GM19328 (cell line): ENCODE measurements around the gene MBTD1.
A peak's percentile ranks its signal among the peaks of the same experiment; 100 is the strongest.
"Not testable (repeated sequence)": the region's sequence is repeated elsewhere in the genome, so short reads cannot be mapped to it uniquely, and the experiment has no call there.

Experiments
- ATAC-seq: cut with Tn5 transposase; IDR thresholded peaks from one replicate; pipeline ENCODE4 v1.9.1; 2021; ENCODE audit warnings: mild to moderate bottlenecking, moderate library complexity; ENCODE audit not compliant: unreplicated experiment

Gene MBTD1

DNA sequence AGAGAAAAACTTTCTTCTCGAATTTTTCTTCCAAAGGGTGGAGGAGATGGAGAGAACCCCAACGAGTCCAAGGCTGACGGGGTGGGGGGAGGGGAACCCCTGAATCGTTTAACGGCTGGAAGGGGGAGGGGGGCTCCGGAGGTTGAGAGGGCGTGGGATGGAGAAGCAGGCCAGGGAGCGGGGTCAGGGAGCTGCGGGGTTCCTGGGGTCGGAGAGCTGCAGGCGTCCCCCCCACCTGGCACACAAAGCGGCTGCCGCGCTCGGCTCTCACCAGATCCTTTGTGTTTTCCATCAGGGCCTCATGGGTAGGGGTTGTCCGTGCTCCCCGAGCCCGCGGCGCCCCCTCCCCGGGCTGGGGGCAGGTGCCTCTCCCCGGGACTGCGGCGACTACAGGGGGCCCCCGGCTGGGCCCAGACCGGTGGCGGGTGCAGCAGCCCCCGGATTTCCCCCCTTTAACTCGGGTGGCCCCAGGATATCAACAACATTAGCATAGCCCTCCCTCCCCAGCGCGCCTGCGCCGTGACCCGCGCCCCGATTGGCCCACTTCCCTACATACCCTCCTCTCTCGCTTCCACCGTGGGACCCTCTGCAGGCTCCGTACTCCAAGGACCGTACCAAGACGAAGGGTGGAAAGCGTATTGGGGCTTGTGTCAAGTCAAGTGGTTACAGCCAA lies at the start of gene MBTD1:
Gene MBTD1, minus strand, starts transcription at position 486 of the 673 bp plus-strand sequence. CDS start 34,888 bp downstream, outside the sequence.
- peak; percentile 75 for ATAC-seq

DNA sequence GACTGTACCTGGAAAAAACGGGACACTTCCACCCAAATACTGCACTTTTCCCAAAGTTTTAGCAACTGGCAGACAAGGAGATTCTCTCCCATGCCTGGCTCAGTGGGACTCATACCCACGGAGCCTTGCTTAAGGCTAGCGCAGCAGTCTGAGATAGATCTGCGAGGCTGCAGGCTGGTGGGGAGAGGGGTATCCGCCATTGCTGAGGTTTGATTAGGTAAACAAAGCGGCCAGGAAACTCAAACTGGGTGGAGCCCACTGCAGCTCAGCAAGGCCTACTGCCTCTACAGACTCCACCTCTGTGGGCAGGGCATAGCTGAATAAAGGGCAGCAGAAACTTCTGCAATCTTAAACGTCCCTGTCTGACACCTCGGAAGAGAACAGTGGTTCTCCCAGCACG lies 45.3 kb upstream of the MBTD1 start:
- no peak for ATAC-seq

DNA sequence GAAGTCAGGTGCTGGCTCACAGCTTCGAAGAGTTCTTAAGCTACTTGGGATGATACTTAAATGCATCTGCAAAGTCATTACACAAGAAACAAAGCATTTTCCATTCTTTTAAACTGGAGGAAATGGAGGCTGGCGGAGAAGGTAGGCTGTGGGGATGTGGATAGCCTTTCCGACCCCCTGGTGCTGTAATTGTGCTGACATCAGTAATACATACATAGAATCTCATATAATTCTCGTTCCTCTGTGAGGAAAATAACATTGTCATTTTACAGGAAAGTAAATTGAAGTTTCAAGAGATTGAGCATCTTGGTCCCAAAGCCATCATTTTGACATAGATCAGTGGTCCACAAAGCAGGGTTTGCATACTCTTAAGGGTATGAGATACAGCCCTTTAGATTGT lies 40.0 kb upstream of the MBTD1 start:
- ATAC-seq, result no peak

DNA sequence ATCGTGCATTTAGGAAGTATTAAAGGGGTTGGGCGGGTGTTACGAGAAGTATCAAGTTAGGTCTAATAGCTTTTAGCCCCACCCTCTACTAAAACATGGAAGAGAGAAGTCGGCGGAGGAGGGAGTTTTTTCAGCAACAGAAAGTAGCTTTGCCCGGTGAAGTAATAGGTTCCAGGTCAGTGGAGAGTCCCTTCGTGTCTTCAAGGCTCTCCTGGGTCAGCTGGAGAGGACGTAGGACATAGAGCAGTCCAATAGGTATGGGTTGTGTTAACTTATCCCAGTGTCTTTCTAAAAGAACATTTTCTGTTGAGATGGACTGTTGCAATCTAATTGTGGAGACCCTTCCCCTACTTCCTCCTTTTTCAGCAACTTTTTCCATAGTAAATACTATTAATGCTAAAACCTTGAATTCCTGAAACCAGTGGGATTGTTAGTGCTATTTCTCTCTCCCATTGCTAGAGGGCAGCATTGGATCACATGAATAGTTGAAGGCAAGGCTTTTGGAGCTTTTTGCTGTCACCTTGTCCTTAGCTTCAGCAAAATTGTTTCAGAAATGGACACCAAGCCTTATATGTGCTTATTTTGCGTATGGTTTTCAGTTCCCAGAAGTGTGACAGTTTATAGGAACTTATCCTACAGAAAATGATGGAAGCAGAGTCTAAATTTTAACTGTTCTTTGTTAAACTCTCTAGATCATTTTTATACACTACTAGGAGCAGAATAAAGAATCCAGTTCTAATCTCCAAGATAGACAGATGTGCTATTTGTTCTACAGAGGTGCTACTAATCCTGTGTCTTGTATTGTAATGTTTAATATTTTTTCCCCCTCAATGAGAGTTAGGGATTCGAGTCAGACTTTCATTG lies 38.9 kb upstream of the MBTD1 start:
- ATAC-seq, result no peak

DNA sequence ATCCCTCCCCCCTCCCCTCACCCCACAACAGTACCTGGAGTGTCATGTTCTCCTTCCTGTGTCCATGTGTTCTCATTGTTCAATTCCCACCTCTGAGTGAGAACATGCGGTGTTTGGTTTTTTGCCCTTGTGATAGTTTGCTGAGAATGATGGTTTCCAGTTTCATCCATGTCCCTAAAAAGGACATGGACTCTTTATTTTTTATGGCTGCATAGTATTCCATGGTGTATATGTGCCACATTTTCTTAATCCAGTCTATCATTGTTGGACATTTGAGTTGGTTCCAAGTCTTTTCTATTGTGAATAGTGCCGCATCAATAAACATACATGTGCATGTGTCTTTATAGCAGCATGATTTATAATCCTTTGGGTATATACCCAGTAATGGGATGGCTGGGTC lies 34.5 kb upstream of the MBTD1 start:
- ATAC-seq, result not testable (repeated sequence)

DNA sequence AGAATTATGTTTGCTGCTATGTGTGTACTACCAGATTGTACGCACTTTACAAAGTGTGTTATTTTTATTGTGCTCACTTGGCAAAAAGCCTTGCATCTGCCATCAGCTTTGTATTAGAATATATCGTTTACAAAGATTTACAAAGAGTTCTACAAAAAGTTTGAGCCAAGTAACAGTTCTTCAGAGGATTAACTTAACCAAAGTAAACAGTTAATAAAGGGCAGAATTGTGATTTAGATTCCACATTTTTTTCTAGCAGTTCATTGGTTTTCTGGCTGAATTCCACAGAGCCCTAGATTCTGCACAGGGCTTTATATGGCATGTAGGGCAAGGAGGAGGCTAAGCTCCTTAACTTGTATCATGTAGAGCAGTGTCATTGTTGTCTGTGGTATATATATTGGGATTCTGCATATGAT lies 29.9 kb upstream of the MBTD1 start:
- ATAC-seq, result no peak

DNA sequence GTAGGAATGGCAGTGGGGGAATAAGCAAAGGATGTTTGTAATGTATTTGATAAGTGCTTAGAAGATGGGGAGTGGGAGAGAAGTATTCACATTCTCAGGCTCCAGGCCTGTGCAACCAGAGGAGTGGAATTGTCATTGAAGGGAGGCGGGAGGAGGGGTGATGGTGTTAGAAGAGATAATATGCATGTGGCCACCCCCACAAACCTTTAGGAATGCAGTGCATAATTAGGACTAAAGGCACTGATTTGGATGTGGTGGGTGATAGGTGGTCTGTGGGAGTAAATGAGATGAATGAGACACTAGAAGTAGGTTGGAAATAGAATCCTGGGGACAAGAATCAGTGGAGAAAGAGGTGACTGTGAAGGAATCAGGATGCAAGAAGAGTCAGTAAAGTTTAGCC lies 27.6 kb upstream of the MBTD1 start:
- ATAC-seq, result no peak

DNA sequence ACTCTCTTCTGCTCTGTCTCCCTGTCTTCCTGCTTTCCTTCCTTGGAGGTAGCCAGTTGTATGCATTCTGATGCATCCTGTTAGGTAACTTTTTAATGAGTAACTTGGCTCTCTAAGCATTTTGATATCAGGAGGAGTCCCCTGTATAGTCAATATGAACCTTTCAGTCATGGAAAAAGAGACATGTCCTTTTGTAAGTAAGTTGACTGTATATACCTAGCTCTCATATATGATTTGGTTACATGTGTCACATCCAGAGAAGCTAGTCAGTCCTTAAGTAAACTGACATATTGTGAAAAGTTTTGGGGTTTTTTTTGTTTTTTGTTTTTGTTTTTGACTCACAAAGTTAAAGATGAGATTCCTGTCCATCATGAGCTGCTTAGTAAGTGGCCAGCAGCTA lies 19.3 kb upstream of the MBTD1 start:
- ATAC-seq, result no peak

DNA sequence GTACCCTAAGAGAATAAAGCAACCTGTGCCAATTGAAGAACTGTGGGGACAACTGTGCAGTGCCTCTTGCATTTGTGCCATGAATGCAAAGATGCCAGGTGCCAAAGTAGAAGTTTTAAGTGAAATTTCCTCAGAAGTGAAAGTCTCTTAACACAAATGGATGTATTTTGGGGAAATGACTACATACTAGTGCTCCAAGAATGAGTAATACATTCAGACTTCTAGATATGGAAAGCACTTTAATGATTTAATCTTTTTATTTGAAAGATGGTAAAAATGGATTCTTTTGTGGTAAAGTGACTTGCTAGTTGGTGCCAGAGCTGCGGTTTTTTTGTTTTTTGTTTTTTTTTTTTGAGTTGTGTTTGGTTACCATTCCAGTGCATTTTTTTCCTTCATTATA lies 15.5 kb upstream of the MBTD1 start:
- ATAC-seq, result no peak

DNA sequence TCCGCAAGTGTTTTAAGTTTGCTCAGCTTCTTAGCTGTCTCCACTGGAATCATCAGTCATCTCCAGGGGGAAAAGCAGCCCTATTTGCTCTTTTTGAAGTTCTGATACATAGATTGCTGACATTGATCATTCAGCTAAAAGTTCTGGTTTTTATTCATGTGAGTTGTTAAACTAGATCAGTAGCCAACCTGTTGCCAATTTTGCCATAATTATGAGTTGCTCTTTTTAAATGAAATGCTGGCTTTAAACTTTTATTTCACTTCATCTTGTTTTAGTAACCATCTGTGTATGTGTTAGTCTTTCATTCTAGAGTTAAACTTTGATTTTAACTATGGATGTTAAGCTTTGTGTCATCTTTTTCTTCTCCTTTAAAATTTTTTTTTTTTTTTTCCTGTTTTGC lies 13.0 kb upstream of the MBTD1 start:
- no peak for ATAC-seq

DNA sequence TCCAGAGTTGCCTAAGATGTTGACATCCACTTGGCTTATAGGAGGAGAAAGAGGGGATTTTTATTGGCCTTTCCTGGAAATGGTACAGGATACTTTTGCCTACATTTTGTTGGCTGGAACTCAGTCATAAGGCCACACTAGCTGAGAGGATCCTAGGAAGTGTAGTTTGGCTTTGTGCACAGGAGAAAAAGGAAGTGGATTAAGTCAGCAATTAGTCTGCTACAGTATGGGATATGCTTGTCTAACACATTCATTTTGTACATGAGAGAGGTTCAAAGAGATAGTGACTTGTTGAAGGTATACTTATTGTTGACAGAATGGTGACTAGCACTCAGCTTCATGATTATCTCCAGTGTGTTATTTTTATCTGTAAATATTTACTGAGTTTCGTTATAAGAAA lies 10.8 kb upstream of the MBTD1 start:
- no peak for ATAC-seq

DNA sequence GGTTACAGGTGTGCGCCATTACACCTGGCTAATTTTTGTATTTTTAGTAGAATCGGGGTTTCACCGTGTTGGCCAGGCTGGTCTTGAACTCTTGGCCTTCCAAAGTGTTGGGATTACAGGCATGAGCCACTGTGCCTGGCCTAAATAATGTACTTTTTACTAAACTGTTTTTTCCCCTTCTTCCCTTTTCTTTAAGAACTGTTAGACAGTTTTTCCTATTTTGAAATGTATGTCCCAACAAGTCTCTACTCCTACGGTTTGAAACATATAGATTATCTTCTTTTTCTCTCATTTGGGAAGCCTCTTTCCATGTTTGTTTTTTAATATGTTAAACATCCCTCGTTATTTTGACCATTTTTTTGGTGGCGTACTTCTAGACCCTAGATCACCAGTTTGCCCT lies 10.1 kb upstream of the MBTD1 start:
- ATAC-seq, result no peak

DNA sequence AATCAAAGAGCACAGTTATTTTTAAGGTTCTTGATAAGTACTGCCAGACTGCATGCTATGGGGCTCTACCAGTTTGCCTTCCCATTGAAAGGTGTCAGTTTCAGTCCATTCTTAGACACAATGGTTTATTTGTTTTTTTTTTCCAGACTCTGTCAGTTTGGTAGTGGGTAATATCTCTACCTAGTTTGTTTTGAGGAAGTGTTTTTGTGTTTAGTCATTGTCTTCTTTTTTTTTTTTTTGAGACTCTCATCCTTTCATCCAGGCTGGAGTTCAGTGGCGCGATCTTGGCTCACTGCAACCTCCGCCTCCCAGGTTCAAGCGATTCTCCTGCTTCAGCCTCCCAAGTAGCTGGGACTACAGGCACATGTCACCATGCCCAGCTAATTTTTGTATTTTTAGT lies 4.6 kb upstream of the MBTD1 start:
- not testable (repeated sequence) for ATAC-seq

DNA sequence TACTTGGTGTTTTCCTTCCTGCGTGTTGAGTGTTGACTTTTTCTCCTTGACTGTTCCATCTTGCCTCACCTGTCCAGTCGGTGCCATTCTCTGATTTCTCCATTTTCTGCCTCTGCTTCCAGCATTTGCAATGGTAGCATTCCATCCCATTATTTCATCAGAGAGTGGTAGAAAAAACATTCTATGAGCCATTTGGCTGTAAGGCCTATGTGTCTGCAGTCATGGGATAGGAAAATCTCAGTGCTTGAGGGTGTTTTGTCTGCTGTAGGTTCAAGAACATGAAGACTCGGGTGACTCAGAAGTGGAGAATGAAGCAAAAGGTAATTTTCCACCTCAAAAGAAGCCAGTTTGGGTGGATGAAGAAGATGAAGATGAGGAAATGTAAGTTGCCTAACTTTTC lies 3.2 kb upstream of the MBTD1 start:
- ATAC-seq, result no peak

DNA sequence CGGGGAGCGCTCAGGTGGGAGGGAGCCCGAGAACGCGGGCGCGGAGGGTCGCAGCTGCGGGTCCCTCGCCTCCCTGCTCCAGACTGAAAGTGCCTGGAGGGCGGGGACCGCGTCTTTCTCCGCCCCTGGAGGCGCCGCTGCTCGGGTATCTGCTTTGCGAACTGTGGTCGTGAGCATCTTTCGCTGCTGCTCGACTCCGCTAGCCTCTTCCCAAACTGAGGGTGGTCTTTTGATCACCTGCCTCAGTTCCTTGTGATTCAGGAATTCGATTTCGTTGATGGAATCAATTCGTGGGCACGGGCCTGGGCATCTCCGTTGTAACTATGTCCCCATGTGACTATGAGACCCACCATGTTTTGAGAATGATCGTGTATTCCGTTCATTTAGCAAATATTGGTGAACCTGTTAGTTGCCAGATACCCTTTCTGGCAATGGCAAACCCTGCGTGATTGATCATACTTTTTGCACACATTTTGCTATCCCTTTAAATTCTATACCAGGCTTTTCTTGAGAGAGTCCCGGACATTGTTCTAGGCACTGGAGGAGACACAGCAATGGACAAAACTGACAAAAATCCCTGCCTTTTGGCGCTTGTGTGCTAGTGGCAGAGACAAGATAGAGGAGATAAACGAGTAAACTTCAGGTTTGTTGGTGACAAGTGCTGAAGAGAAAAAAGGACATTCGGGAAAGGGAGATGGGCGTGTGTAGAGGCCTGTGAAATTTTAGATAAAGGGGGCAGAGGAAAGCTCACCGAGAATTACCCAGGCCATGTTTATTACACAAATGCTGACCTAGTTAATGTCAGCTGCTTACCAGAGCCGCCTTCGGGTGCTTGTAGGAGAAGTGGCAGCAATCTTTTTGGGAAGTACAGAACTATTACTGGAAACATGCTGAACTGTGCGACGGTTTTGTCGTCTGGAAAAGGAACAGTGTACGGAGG lies 1.4 kb upstream of the MBTD1 start:
- ATAC-seq, result no peak

DNA sequence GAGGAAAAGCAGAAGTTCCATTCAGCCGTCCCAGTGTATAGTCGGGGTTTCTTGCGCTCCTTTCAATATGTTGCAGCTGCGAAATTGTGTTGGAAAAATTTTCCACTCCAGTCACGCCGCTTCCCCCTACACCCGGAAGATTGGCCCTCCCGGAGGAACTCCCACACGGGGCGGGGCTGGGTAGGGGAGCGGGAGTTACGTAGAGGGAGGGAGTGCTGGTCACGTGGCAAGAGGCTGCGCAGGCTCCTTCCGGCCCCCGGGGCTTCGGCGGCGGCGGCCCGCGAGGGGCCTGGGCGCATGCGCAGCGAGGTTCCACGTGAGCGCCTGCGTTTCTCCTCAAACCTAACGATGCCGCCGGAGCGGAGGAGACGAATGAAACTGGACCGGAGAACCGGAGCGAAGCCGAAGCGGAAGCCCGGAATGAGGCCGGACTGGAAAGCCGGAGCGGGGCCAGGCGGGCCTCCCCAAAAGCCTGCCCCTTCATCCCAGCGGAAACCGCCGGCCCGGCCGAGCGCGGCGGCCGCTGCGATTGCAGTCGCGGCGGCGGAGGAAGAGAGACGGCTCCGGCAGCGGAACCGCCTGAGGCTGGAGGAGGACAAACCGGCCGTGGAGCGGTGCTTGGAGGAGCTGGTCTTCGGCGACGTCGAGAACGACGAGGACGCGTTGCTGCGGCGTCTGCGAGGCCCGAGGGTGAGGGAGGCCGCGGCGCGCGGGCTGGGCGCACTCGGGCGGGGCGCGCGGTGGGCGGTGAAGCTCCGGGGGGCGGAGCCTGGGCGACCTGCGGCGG lies 581 bp upstream of the MBTD1 start, which contains the start of gene UTP18:
Gene UTP18, plus strand, starts transcription at position 310 of the 787 bp plus-strand sequence. Its CDS starts 39 bp downstream, at position 349.
- peak; percentile 60 for ATAC-seq

DNA sequence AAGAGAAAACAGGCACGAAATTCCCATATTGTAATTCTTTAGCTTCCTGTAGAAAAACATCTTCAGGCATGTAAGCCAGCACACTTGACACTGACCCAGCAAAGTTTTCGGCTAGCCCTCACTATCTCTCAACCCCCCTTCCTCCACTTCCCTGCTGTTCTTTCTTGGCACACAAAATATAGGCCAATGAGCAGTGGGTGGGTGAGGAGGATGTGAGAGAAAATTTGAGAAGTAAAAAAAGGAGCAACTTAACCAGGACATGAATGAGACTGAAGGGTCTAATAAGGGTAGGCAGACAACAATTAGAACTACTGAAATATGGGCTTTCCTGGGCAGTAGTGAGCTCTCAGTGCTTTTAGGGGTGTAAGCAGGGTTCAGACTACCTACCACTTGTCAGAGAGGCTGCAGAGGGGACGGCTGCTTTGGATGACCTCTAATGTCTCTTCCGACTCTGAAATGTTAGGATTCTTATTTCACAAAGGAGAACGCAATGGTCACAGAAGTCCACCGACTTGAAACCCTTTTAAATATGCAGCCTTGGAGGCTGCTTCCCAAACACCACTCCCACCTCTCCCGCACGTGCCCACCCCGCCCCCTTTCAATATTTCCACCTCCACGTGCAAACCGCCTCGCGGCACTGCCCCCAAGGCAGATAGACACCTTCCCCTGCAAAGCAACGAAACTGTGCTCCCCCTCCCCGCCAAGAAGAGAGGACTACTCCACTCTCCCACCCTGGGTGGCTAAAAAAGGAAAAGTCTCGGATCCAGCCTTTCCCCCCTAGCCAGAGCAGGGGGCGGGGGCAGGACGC lies 889 bp downstream of the MBTD1 start:
- ATAC-seq, result no peak

DNA sequence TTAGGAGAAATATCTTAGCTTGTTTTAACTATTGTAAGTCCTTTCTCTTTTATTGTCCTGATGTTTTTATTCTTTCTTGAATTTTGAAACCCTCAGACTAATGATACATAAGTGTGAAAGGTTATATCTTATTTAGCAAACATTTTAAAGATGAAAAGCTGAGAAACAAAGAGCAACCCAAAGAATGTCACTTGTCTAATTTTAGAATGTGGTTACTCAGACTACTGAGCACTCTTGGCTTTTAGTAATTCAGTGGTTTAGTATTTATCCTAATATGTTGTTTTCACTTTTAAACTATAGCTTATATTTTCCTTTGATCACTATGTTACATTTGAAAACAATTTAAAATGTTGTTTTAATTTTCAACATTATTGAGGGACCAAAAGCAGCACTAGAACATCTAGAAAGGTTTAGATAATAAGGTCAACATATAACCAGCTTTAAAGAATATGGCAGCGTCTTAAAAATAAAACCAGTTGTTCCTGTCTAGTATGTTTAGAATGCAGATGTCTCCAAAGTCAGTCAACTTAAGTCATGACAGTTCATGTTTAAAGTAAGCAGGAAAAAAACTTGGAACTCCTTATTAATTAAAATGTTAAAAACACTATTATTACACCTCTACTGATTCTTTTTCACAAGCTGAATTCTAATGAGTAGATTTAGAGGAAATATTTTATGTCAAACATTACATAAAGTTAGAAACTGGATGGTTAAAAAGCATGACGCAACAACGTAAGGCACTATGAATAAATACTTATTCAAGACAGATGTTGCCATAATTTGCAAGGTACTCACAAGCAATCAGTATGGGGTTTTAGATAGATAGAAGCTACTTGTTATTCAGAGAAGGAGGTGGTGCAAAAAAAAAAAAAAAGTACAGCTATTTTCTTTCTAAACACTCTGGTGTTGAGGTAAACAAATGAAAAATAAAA lies 2.4 kb downstream of the MBTD1 start:
- ATAC-seq, result no peak
